ENCODE data around the gene CTDP1.

- TF ChIP-seq EZH2 (IDR thresholded peaks at IDR 0.05) (no peak), POLR2A (IDR thresholded peaks at IDR 0.05; ENCODE audit: borderline replicate concordance, extremely low read depth, insufficient read depth, insufficient read length) (no peak), RAD21 (IDR thresholded peaks at IDR 0.05; ENCODE audit: low read depth) (no peak), CTCF (IDR thresholded peaks at IDR 0.05 in 2 of 3, conservative IDR thresholded peaks at IDR 0.05 in 1 of 3; ENCODE audit: borderline replicate concordance in 1 of 3, insufficient read depth in 1 of 3, low read depth in 2 of 3, low read length in 2 of 3) (no peak)
Measured at GRCh38 chr18:79641722-79642497, 37.7 kb upstream of the CTDP1 start.
